ENCODE data around the gene ONECUT3.
"Not testable (repeated sequence)": the region's sequence is repeated elsewhere in the genome, so short reads cannot be mapped to it uniquely, and the experiment has no call there.

ONECUT3 gene

GRCh38 chr19:1756705-1757465 is 3.6 kb downstream of the ONECUT3 start:
- DNase-seq = no peak

GRCh38 chr19:1757468-1758230 is 4.3 kb downstream of the ONECUT3 start:
- DNase-seq = no peak

- DNase-seq = no peak
These were observed 4.9 kb downstream of the ONECUT3 start for GRCh38 chr19:1758231-1758577.

GRCh38 chr19:1758959-1759903 is 5.9 kb downstream of the ONECUT3 start:
- no peak for DNase-seq

GRCh38 chr19:1760020-1760419 is 6.7 kb downstream of the ONECUT3 start:
- no peak for DNase-seq

GRCh38 chr19:1760786-1761527 is 7.7 kb downstream of the ONECUT3 start:
- not testable (repeated sequence) for DNase-seq

GRCh38 chr19:1761528-1762242 is 8.4 kb downstream of the ONECUT3 start:
- DNase-seq = no peak

GRCh38 chr19:1762243-1763117 is 9.2 kb downstream of the ONECUT3 start:
- DNase-seq = no peak

- no peak for DNase-seq
These were observed 10.6 kb downstream of the ONECUT3 start for GRCh38 chr19:1763648-1764639.

GRCh38 chr19:1764729-1765128 is 11.4 kb downstream of the ONECUT3 start:
- DNase-seq = no peak

- no peak for DNase-seq
These were observed 12.1 kb downstream of the ONECUT3 start for GRCh38 chr19:1765232-1765903.

GRCh38 chr19:1765904-1766799 is 12.8 kb downstream of the ONECUT3 start:
- no peak for DNase-seq

- DNase-seq = no peak
These were observed 13.6 kb downstream of the ONECUT3 start for GRCh38 chr19:1766800-1767352.

GRCh38 chr19:1767464-1767933 is 14.2 kb downstream of the ONECUT3 start:
- no peak for DNase-seq

- DNase-seq = no peak
These were observed 14.9 kb downstream of the ONECUT3 start for GRCh38 chr19:1768248-1768647.

- DNase-seq = no peak
These were observed 15.8 kb downstream of the ONECUT3 start for GRCh38 chr19:1768918-1769644.

GRCh38 chr19:1769645-1769985 is 16.3 kb downstream of the ONECUT3 start:
- no peak for DNase-seq

Measured in NCI-H2107 (cell line).